Thoracic aorta (tissue), 2 donors: ENCODE results near the gene CDRT4. TPM values are rescaled to one million over a fixed set of nuclear protein-coding genes. Genes with fewer than 3 reads are reported as not detected.

Source experiments
- ATAC-seq: fragments of 150-250 bp; one replicate; pipeline ENCODE4 v1.8.0; 2017; ENCODE audit warnings: low read depth; ENCODE audit not compliant: insufficient number of reproducible peaks, low FRiP score
- DNase-seq: peaks from one replicate; pipeline ENCODE4 v3.0.0-alpha.2; 2020; ENCODE audit warnings: low spot score
- H3K27ac ChIP-seq, 2 donors: fragments of 200-600 bp; sonication (generic); 1 replicate in 1 of 2; 2 replicates in 1 of 2; pipeline ENCODE4 v1.5.1; 2016; ENCODE audit warnings: mild to moderate bottlenecking in 2 of 2, moderate library complexity in 2 of 2
- H3K27me3 ChIP-seq: fragments of 200-600 bp; sonication (generic); replicated peaks from 2 replicates; pipeline ENCODE4 v1.6.0; 2016; ENCODE audit warnings: mild to moderate bottlenecking; ENCODE audit not compliant: insufficient read depth
- H3K36me3 ChIP-seq: fragments of 200-600 bp; sonication (generic); one replicate; pipeline ENCODE4 v1.5.1; 2016
- H3K4me1 ChIP-seq, 2 donors: fragments of 200-600 bp; sonication (generic); 1 replicate in 1 of 2; 2 replicates in 1 of 2; pipeline versions ENCODE4 v1.5.1 to v1.6.0; 2016; ENCODE audit warnings: low read depth in 2 of 2, mild to moderate bottlenecking in 1 of 2; ENCODE audit not compliant: control insufficient read depth in 1 of 2
- H3K4me3 ChIP-seq: fragments of 200-600 bp; sonication (generic); 2 replicates; pipeline ENCODE4 v1.5.1; 2016; ENCODE audit warnings: mild to moderate bottlenecking
- H3K9me3 ChIP-seq: fragments of 200-600 bp; sonication (generic); 2 replicates; pipeline ENCODE4 v1.5.1; 2016
- CTCF ChIP-seq: fragments of 200-600 bp; sonication (generic); IDR thresholded peaks from one replicate; pipeline ENCODE4 v1.5.1; 2019; ENCODE audit warnings: antibody characterized with exemption
- total RNA-seq, 2 donors: library from RNA; depleted of rRNA; stranded (reverse); fragments of >200 nt; gene quantifications; one replicate each; pipeline versions ENCODE4 v1.1.0 to v1.2.3, GENCODE V29; 2016

The CDRT4 gene
- total RNA-seq, 2 donors from 2014 or later: 13.5 to 22.2 TPM

GRCh38 chr17:15462976-15463772 is 4.2 kb downstream of the CDRT4 start:
- ATAC-seq (peak; percentile 89), DNase-seq (no peak)
- Histone ChIP-seq H3K27me3 (no peaks in the 10 kb centered on the region), H3K4me1 (peaks cover 17 to 33% of the 10 kb centered on the region in 2 donors), H3K9me3 (no peaks in the 10 kb centered on the region), H3K4me3 (no peak overlapping the region), H3K36me3 (no peaks in the 10 kb centered on the region), H3K27ac (peak overlapping the region; percentile 65 to 66)
- TF ChIP-seq CTCF: no peak

- ATAC-seq (no peak), DNase-seq (no peak)
- peaks cover 11 to 30% of the 10 kb centered on the region in 2 donors for H3K4me1 ChIP-seq
- H3K27ac ChIP-seq: peak overlapping the region; percentile 71 to 79
- no peaks in the 10 kb centered on the region for H3K9me3 ChIP-seq
- no peaks in the 10 kb centered on the region for H3K27me3 ChIP-seq
- peak overlapping the region; percentile 53 for H3K4me3 ChIP-seq
- no peaks in the 10 kb centered on the region for H3K36me3 ChIP-seq
- no peak for TF ChIP-seq CTCF
Measured at GRCh38 chr17:15457723-15458094, 9.7 kb downstream of the CDRT4 start.

GRCh38 chr17:15456972-15457722 is 10.3 kb downstream of the CDRT4 start:
- H3K4me1 ChIP-seq: peaks cover 10 to 26% of the 10 kb centered on the region in 2 donors
- no peaks in the 10 kb centered on the region for H3K9me3 ChIP-seq
- H3K4me3 ChIP-seq: peak overlapping the region; percentile 53
- H3K27ac ChIP-seq: peak overlapping the region; percentile 71 to 79
- DNase-seq (no peak), ATAC-seq (peak; percentile 66)
- H3K36me3 ChIP-seq: no peaks in the 10 kb centered on the region
- TF ChIP-seq CTCF: peak; percentile 23
- H3K27me3 ChIP-seq: no peaks in the 10 kb centered on the region

- no peak for TF ChIP-seq CTCF
- no peak for DNase-seq
- peaks cover 10 to 26% of the 10 kb centered on the region in 2 donors for H3K4me1 ChIP-seq
- peak overlapping the region; percentile 53 for H3K4me3 ChIP-seq
- H3K36me3 ChIP-seq: no peaks in the 10 kb centered on the region
- ATAC-seq: no peak
- H3K27ac ChIP-seq: peak overlapping the region; percentile 71 to 79
- no peaks in the 10 kb centered on the region for H3K27me3 ChIP-seq
- no peaks in the 10 kb centered on the region for H3K9me3 ChIP-seq
Measured at GRCh38 chr17:15456496-15456895, 10.9 kb downstream of the CDRT4 start.

- Histone ChIP-seq H3K9me3 (no peaks in the 10 kb centered on the region), H3K27me3 (no peaks in the 10 kb centered on the region), H3K36me3 (no peaks in the 10 kb centered on the region), H3K27ac (no peak overlapping the region), H3K4me3 (no peak overlapping the region), H3K4me1 (peaks cover 10 to 26% of the 10 kb centered on the region in 2 donors)
- TF ChIP-seq CTCF: no peak
- DNase-seq (no peak), ATAC-seq (no peak)
Measured at GRCh38 chr17:15454346-15454745, 13.1 kb downstream of the CDRT4 start.
